ENCODE measurements around the gene MYBPH.

GRCh38 chr1:203168991-203169390, 6.6 kb downstream of the MYBPH start:
- TF ChIP-seq REST (IDR thresholded peaks at IDR 0.05) (no peak), RAD21 (conservative IDR thresholded peaks at IDR 0.05 in 1 of 2, IDR thresholded peaks at IDR 0.05 in 1 of 2) (no peak), GATA3 (IDR thresholded peaks at IDR 0.05; ENCODE audit: borderline replicate concordance) (no peak), USF2 (IDR thresholded peaks at IDR 0.05) (no peak), CTCF (IDR thresholded peaks at IDR 0.05) (no peak), EHMT2 (IDR thresholded peaks at IDR 0.05; ENCODE audit: low read depth) (no peak), CEBPB (IDR thresholded peaks at IDR 0.05) (no peak), MAX (IDR thresholded peaks at IDR 0.05) (no peak)
